Mesendoderm (in vitro differentiated cells): Measurements from ENCODE around the gene PACSIN1.

Experiments
- DNase-seq: peaks from one replicate; pipeline ENCODE4 v3.0.0; 2013
- H2AK5ac ChIP-seq: 2 replicates; pipeline ENCODE4 v1.6.1; 2013; ENCODE audit warnings: low read length, inconsistent platforms
- H2BK120ac ChIP-seq: 2 replicates; pipeline ENCODE4 v1.6.1; 2013; ENCODE audit warnings: low read depth, mild to moderate bottlenecking, low read length, moderate library complexity, mixed read lengths
- H2BK15ac ChIP-seq: replicated peaks from 2 replicates; pipeline ENCODE4 v1.6.1; 2013; ENCODE audit warnings: low read depth, mild to moderate bottlenecking, moderate library complexity
- H2BK5ac ChIP-seq: 2 replicates; pipeline ENCODE4 v1.6.1; 2013; ENCODE audit warnings: low read length, inconsistent platforms
- H3K18ac ChIP-seq: 2 replicates; pipeline ENCODE4 v1.6.1; 2013; ENCODE audit warnings: mild to moderate bottlenecking, low read length, mixed read lengths
- H3K23ac ChIP-seq: one replicate; pipeline ENCODE4 v1.6.1; 2013; ENCODE audit warnings: low read length
- H3K27ac ChIP-seq: 2 replicates; pipeline ENCODE4 v1.5.1; 2013; ENCODE audit warnings: low read depth, mild to moderate bottlenecking, inconsistent platforms, low read length, moderate library complexity
- H3K27me3 ChIP-seq: 2 replicates; pipeline ENCODE4 v1.6.1; 2013; ENCODE audit warnings: low read length, control low read depth, mild to moderate bottlenecking, inconsistent platforms; ENCODE audit not compliant: insufficient read depth, poor library complexity
- H3K36me3 ChIP-seq: 2 replicates; pipeline ENCODE4 v1.6.1; 2013; ENCODE audit warnings: low read length, inconsistent platforms; ENCODE audit not compliant: control insufficient read depth, insufficient read depth
- H3K4ac ChIP-seq: one replicate; pipeline ENCODE4 v1.6.1; 2013; ENCODE audit warnings: low read depth, mild to moderate bottlenecking, low read length, moderate library complexity
- H3K4me1 ChIP-seq: 2 replicates; pipeline ENCODE4 v1.6.1; 2013; ENCODE audit warnings: low read depth, low read length, inconsistent platforms; ENCODE audit not compliant: control insufficient read depth
- H3K4me2 ChIP-seq: 2 replicates; pipeline ENCODE4 v1.6.1; 2013; ENCODE audit warnings: low read length
- H3K4me3 ChIP-seq: 2 replicates; pipeline ENCODE4 v1.5.1; 2013; ENCODE audit warnings: mild to moderate bottlenecking, low read length
- H3K56ac ChIP-seq: one replicate; pipeline ENCODE4 v1.6.1; 2013; ENCODE audit warnings: low read length
- H3K79me1 ChIP-seq: 2 replicates; pipeline ENCODE4 v1.6.1; 2013; ENCODE audit warnings: low read length, inconsistent platforms
- H3K79me2 ChIP-seq: 2 replicates; pipeline ENCODE4 v1.6.1; 2013; ENCODE audit warnings: mild to moderate bottlenecking, low read length; ENCODE audit not compliant: control insufficient read depth, insufficient read depth
- H3K9ac ChIP-seq: 2 replicates; pipeline ENCODE4 v1.6.1; 2013; ENCODE audit warnings: low read length, inconsistent platforms
- H4K5ac ChIP-seq: one replicate; pipeline ENCODE4 v1.6.1; 2013; ENCODE audit warnings: low read length
- H4K8ac ChIP-seq: one replicate; pipeline ENCODE4 v1.6.1; 2013; ENCODE audit warnings: low read depth, mild to moderate bottlenecking, control low read depth, low read length, moderate library complexity
- WGBS: extraction: QIAGEN DNeasy Blood & Tissue Kit; methylation state at CpG from one replicate; pipeline ENCODE4 v1.1.7; 2013; ENCODE audit warnings: low lambda C conversion rate, missing lambda C conversion rate; ENCODE audit not compliant: insufficient coverage; ENCODE audit errors: extremely low coverage; 5-methylcytosine and 5-hydroxymethylcytosine counted together

Gene PACSIN1

GRCh38 chr6:34560366-34561226, 94.7 kb downstream of the PACSIN1 start:
- Histone ChIP-seq H3K9ac (no peak overlapping the region), H3K79me2 (no peaks in the 10 kb centered on the region), H3K23ac (no peak overlapping the region), H4K5ac (no peak overlapping the region), H3K36me3 (no peaks in the 10 kb centered on the region), H2AK5ac (peak overlapping the region; percentile 12), H2BK5ac (peak overlapping the region; percentile 24), H3K4ac (no peak overlapping the region), H3K18ac (no peak overlapping the region), H2BK15ac (no peak overlapping the region), H2BK120ac (no peak overlapping the region), H3K79me1 (no peaks in the 10 kb centered on the region), H3K4me3 (no peak overlapping the region), H3K27me3 (no peaks in the 10 kb centered on the region), H3K4me1 (peaks cover 18% of the 10 kb centered on the region), H3K56ac (peak overlapping the region; percentile 63), H3K4me2 (no peak overlapping the region), H3K27ac (no peak overlapping the region), H4K8ac (no peak overlapping the region)
- peak; percentile 62 for DNase-seq
- WGBS, result no CpG with 5 or more reads among the region's 20 CpGs

DNA sequence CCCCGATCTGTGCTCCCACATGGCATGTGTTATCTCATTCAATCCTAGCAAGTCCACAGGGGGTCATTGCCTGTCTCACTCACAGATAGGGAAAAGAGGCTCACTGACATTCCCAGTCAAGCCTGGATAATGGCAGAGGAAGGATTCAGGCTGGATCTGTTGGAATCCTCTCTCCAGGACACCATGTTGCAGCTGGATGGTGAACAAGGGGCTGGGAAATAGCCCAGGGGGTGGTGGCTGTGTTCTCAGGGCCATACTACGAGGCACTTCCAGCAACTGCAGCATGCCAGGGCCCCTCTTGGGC, 95.3 kb downstream of the PACSIN1 start:
- Histone ChIP-seq H3K56ac (peak overlapping the region; percentile 20), H3K36me3 (no peaks in the 10 kb centered on the region), H2AK5ac (peak overlapping the region; percentile 49), H3K4me1 (peaks cover 18% of the 10 kb centered on the region), H4K5ac (no peak overlapping the region), H3K79me1 (no peaks in the 10 kb centered on the region), H3K9ac (no peak overlapping the region), H3K27me3 (no peaks in the 10 kb centered on the region), H3K4ac (no peak overlapping the region), H3K23ac (no peak overlapping the region), H2BK120ac (no peak overlapping the region), H3K4me2 (no peak overlapping the region), H3K27ac (peak overlapping the region; percentile 13), H4K8ac (no peak overlapping the region), H2BK15ac (no peak overlapping the region), H3K18ac (no peak overlapping the region), H3K79me2 (no peaks in the 10 kb centered on the region), H2BK5ac (peak overlapping the region; percentile 64), H3K4me3 (no peak overlapping the region)
- WGBS, result no CpG with 5 or more reads among the region's 2 CpGs
- peak; percentile 96 for DNase-seq

GRCh38 chr6:34562350-34562749, 96.5 kb downstream of the PACSIN1 start:
- Histone ChIP-seq H2BK15ac (no peak overlapping the region), H4K5ac (no peak overlapping the region), H3K4me2 (no peak overlapping the region), H3K79me2 (no peaks in the 10 kb centered on the region), H3K9ac (no peak overlapping the region), H3K18ac (no peak overlapping the region), H3K4me1 (peaks cover 18% of the 10 kb centered on the region), H3K56ac (peak overlapping the region; percentile 11), H4K8ac (no peak overlapping the region), H3K4me3 (no peak overlapping the region), H3K79me1 (no peaks in the 10 kb centered on the region), H3K27me3 (no peaks in the 10 kb centered on the region), H2BK5ac (no peak overlapping the region), H3K27ac (no peak overlapping the region), H3K36me3 (no peaks in the 10 kb centered on the region), H2AK5ac (peak overlapping the region; percentile 33), H3K4ac (no peak overlapping the region), H3K23ac (no peak overlapping the region), H2BK120ac (no peak overlapping the region)
- no peak for DNase-seq
- no CpG with 5 or more reads among the region's 10 CpGs for whole genome bisulfite sequencing

DNA sequence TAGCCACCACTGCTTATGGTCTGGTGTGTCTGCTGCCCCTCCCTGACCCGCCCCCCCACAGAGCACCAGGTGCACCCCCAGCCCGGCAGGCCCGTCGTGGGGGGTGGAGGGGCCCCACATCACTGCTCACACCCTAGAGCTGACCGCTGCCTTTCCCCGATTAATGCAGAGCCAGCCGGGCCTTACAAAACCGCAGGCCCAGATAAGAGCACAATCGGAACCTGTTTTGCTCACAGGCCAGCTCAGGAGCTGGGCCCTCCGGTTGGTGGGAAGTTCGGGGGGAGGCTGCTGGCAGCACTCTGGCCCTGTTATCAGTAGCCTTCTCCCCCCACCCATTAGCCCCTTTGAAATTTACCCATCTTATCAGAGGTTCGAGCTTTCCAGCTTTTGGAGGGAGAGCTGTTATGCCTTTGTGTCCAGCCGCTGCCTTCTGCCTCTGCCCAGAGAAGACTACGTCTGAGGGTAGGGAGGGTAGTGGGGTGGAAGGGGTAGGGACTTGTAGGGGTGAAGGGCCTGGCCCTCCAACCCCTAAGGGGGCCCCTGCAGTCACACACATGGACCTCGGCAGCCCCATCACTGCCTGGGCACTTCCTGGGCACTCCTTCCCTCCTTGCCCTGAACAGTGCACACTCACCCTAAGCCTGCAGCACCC, 97.1 kb downstream of the PACSIN1 start:
- no peak overlapping the region for H3K27ac ChIP-seq
- peak; percentile 37 for DNase-seq
- no CpG with 5 or more reads among the region's 15 CpGs for WGBS

GRCh38 chr6:34563513-34563870, 97.6 kb downstream of the PACSIN1 start:
- Histone ChIP-seq H2BK5ac (no peak overlapping the region), H2BK120ac (no peak overlapping the region), H3K23ac (no peak overlapping the region), H3K4me1 (peaks cover 18% of the 10 kb centered on the region), H3K18ac (no peak overlapping the region), H2AK5ac (no peak overlapping the region), H3K79me2 (no peaks in the 10 kb centered on the region), H4K8ac (no peak overlapping the region), H3K27me3 (no peaks in the 10 kb centered on the region), H3K4me2 (no peak overlapping the region), H3K56ac (no peak overlapping the region), H3K4me3 (no peak overlapping the region), H3K9ac (no peak overlapping the region), H3K79me1 (no peaks in the 10 kb centered on the region), H3K27ac (no peak overlapping the region), H3K4ac (no peak overlapping the region), H4K5ac (no peak overlapping the region), H2BK15ac (no peak overlapping the region), H3K36me3 (no peaks in the 10 kb centered on the region)
- WGBS, result no CpG with 5 or more reads among the region's 7 CpGs
- peak; percentile 26 for DNase-seq

More for the DNA sequence above, 97.1 kb downstream of the PACSIN1 start:
- Histone ChIP-seq H2BK120ac (no peak overlapping the region), H3K4ac (no peak overlapping the region), H4K8ac (no peak overlapping the region), H4K5ac (no peak overlapping the region), H3K56ac (peak overlapping the region; percentile 17), H3K79me2 (no peaks in the 10 kb centered on the region), H3K36me3 (no peaks in the 10 kb centered on the region), H3K4me2 (no peak overlapping the region), H3K4me3 (no peak overlapping the region), H2AK5ac (no peak overlapping the region), H3K9ac (no peak overlapping the region), H3K27me3 (no peaks in the 10 kb centered on the region), H3K23ac (no peak overlapping the region), H3K18ac (no peak overlapping the region), H3K79me1 (no peaks in the 10 kb centered on the region), H3K4me1 (peaks cover 18% of the 10 kb centered on the region), H2BK15ac (no peak overlapping the region), H2BK5ac (no peak overlapping the region)
